Endothelial cell of umbilical vein (primary cell): ENCODE data around the gene ZNF629. TPM values are rescaled to one million over a fixed set of nuclear protein-coding genes. Genes with fewer than 3 reads are reported as not detected.

Source experiments
- BruUV-seq: library from RNA; stranded (reverse); fragments of 400-500 nt; replicated peaks from 2 replicates; lab custom pipeline; 2021; lab: Mats Ljungman, UMichigan
- CTCF ChIA-PET: fragments of 300-600, 350-600 bp; sonication (Branson Sonifier 250); formaldehyde crosslinking; loops from one replicate; lab custom pipeline; 2021; ENCODE audit warnings: antibody characterized with exemption, inconsistent platforms; lab: Charles Lee
- POLR2A ChIA-PET: fragments of 300-600, 350-600 bp; sonication (Branson Sonifier 250); formaldehyde crosslinking; loops from one replicate; lab custom pipeline; 2021; ENCODE audit warnings: antibody characterized with exemption, inconsistent platforms; lab: Charles Lee
- DNase-seq: peaks from one replicate; pipeline ENCODE4 v3.0.0-alpha.2; 2011; ENCODE audit warnings: low read depth, low spot score
- FAIRE-seq: peaks from 2 replicates; lab custom pipeline; 2011; peaks lifted over from hg19 to GRCh38; lab: Jason Lieb, UNC
- H2AFZ ChIP-seq: 2 replicates; pipeline ENCODE4 v1.6.0; 2012; ENCODE audit warnings: low read depth, low read length, control low read depth, inconsistent platforms
- H3K27ac ChIP-seq: 2 replicates; pipeline ENCODE4 v1.5.1; 2011; ENCODE audit warnings: low read depth, mild to moderate bottlenecking, control low read depth, low read length, moderate library complexity; ENCODE audit not compliant: insufficient read depth
- H3K27me3 ChIP-seq, 2 experiments: 2 replicates each; pipeline versions ENCODE4 v1.6.0 to v1.6.1; 2011; ENCODE audit warnings: low read length in 2 of 2, mixed read lengths in 1 of 2; ENCODE audit not compliant: control insufficient read depth in 2 of 2, insufficient read depth in 2 of 2
- H3K36me3 ChIP-seq, 2 experiments: 2 replicates in 1 of 2; 3 replicates in 1 of 2; pipeline ENCODE4 v1.5.1; 2011; ENCODE audit warnings: low read length in 2 of 2, mild to moderate bottlenecking in 1 of 2, moderate library complexity in 1 of 2; ENCODE audit not compliant: control insufficient read depth in 2 of 2, insufficient read depth in 2 of 2; ENCODE audit errors: extremely low read depth in 1 of 2
- H3K4me1 ChIP-seq: 3 replicates; pipeline ENCODE4 v1.5.1; 2011; ENCODE audit warnings: mild to moderate bottlenecking, low read length; ENCODE audit not compliant: control insufficient read depth, insufficient read depth; ENCODE audit errors: extremely low read depth
- H3K4me2 ChIP-seq: 2 replicates; pipeline ENCODE4 v1.6.1; 2011; ENCODE audit warnings: low read length, control low read depth, mixed read lengths; ENCODE audit not compliant: insufficient read depth
- H3K4me3 ChIP-seq, 3 experiments: fragments of 200-600 bp in 1 of 3; sonication (generic), shearing (Covaris generic) in 1 of 3; replicated peaks in 1 of 3; 2 replicates each; pipeline ENCODE4 v1.5.1; 2011 to 2016; ENCODE audit warnings: control low read depth in 3 of 3, low read length in 3 of 3, mild to moderate bottlenecking in 2 of 3, inconsistent platforms in 1 of 3, low read depth in 1 of 3, moderate library complexity in 1 of 3; ENCODE audit not compliant: insufficient read depth in 1 of 3
- H3K79me2 ChIP-seq: 2 replicates; pipeline ENCODE4 v1.6.0; 2012; ENCODE audit warnings: low read length, inconsistent platforms; ENCODE audit not compliant: control insufficient read depth, insufficient read depth
- H3K9ac ChIP-seq: replicated peaks from 2 replicates; pipeline ENCODE3; 2011; ENCODE audit warnings: low read length, control low read depth; ENCODE audit not compliant: insufficient read depth; ENCODE audit errors: extremely low read depth
- H3K9me1 ChIP-seq: replicated peaks from 3 replicates; pipeline ENCODE4 v1.6.0; 2011; ENCODE audit warnings: mild to moderate bottlenecking, low read length; ENCODE audit not compliant: control insufficient read depth, insufficient read depth; ENCODE audit errors: extremely low read depth
- H3K9me3 ChIP-seq: replicated peaks from 2 replicates; pipeline ENCODE4 v1.5.1; 2012; ENCODE audit warnings: low read length, inconsistent platforms; ENCODE audit not compliant: control insufficient read depth, insufficient read depth
- H4K20me1 ChIP-seq: replicated peaks from 2 replicates; pipeline ENCODE3; 2011; ENCODE audit warnings: mild to moderate bottlenecking, low read length; ENCODE audit not compliant: control insufficient read depth, insufficient read depth; ENCODE audit errors: extremely low read depth
- EZH2 ChIP-seq: IDR thresholded peaks from 2 replicates; pipeline ENCODE4 v1.6.1; 2012; ENCODE audit warnings: borderline replicate concordance, low read depth, mild to moderate bottlenecking, moderate library complexity, low read length, inconsistent platforms; ENCODE audit not compliant: severe bottlenecking
- FOS ChIP-seq: IDR thresholded peaks from 2 replicates; pipeline ENCODE4 v1.6.1; 2011; ENCODE audit warnings: mild to moderate bottlenecking, low read length, moderate library complexity, borderline replicate concordance; ENCODE audit not compliant: insufficient read depth
- GATA2 ChIP-seq: IDR thresholded peaks from 2 replicates; pipeline ENCODE4 v1.7.0; 2011; ENCODE audit warnings: low read depth, mild to moderate bottlenecking, moderate library complexity, mixed read lengths, low read length; ENCODE audit not compliant: insufficient read length, insufficient read depth
- JUN ChIP-seq: IDR thresholded peaks from 2 replicates; pipeline ENCODE4 v1.6.1; 2011; ENCODE audit warnings: borderline replicate concordance, low read depth; ENCODE audit not compliant: insufficient read length, insufficient read depth
- MAX ChIP-seq: IDR thresholded peaks from 2 replicates; pipeline ENCODE4 v1.6.1; 2011; ENCODE audit not compliant: insufficient read depth, insufficient read length
- MYC ChIP-seq: IDR thresholded peaks from one replicate; pipeline ENCODE4 v1.6.1; 2011; ENCODE audit warnings: mild to moderate bottlenecking, low read depth, low read length
- POLR2A ChIP-seq: IDR thresholded peaks from 2 replicates; pipeline ENCODE4 v1.6.1; 2012; ENCODE audit warnings: low read depth, mild to moderate bottlenecking, control low read depth, low read length
- POLR2AphosphoS5 ChIP-seq: IDR thresholded peaks from 2 replicates; pipeline ENCODE4 v1.6.1; 2012; ENCODE audit warnings: low read depth, mild to moderate bottlenecking, control low read depth, low read length, moderate library complexity; ENCODE audit not compliant: insufficient read depth
- dilution Hi-C: fragments of 300-500 bp; cut with MboI; formaldehyde crosslinking; loops from one replicate; pipeline ENCODE4 v1.15.0; 2019; ENCODE audit warnings: low sequenced_read_pairs; ENCODE audit not compliant: extremely low pct_ligation_motif_present
- intact Hi-C: fragments of 100-400 bp; cut with micrococcal nuclease; formaldehyde crosslinking; loops from one replicate; pipeline ENCODE4 v1.10.0; 2022
- polyA plus RNA-seq, 4 experiments: library from polyadenylated mRNA; depleted of rRNA in 3 of 4; stranded (reverse) in 3 of 4; unstranded in 1 of 4; fragments of >200 nt; gene quantifications; 2 replicates each; pipeline versions ENCODE4 v1.2.1 to v1.2.3, GENCODE V29; 2011 to 2012; ENCODE audit warnings: missing spikeins in 1 of 4
- total RNA-seq: library from RNA; stranded (reverse); gene quantifications from 2 replicates; pipeline ENCODE4 v1.2.3, GENCODE V29; 2021
- TF ChIP-seq, protein P1 (sequence below), 2 donors: IDR thresholded peaks; 1 replicate in 1 of 2; 2 replicates in 1 of 2; pipeline ENCODE4 v1.5.1; 2011; ENCODE audit warnings: low read length in 2 of 2, mild to moderate bottlenecking in 2 of 2, moderate library complexity in 2 of 2, control low read depth in 1 of 2, inconsistent platforms in 1 of 2, low read depth in 1 of 2; ENCODE audit not compliant: insufficient read depth in 1 of 2; ENCODE audit errors: extremely low read depth in 1 of 2

Gene ZNF629
- total and polyA plus RNA-seq, 2 donors (not counting 3 experiments of a cell fraction or from before 2014, with no cell fraction given), result 5.2 to 11.2 TPM

DNA sequence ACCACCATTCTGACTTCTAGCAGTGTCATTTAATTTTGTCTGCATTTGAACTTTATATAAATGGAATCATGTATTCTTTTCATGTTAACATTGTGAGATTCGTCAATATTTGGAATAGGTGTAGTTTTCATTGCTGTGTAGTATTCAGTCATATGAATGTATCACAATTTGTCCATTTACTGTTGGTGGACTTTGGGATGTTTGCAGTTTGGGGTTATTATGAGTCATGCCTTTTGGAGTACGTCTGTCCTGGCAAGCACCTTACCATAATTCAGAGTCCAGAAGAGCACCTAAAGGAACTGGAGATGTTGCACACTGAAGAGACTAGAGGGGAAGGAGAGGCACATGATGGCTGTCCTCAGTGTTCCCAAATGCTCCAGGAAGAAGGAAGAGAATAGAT is 41.9 kb downstream of the ZNF629 start:
- Histone ChIP-seq H3K27me3 (no peaks in the 10 kb centered on the region), H2AFZ (no peak overlapping the region), H3K79me2 (peaks cover 10% of the 10 kb centered on the region), H3K9me3 (no peaks in the 10 kb centered on the region), H3K27ac (no peak overlapping the region), H4K20me1 (no peaks in the 10 kb centered on the region), H3K9ac (no peak overlapping the region), H3K36me3 (peaks cover 4% of the 10 kb centered on the region in 2 experiments), H3K9me1 (no peaks in the 10 kb centered on the region), H3K4me2 (no peak overlapping the region), H3K4me1 (peaks cover 26% of the 10 kb centered on the region), H3K4me3 (no peak overlapping the region)
- no TSS peak for BruUV-seq
- intact Hi-C loops, result loop anchor here (5.0 kb wide), 1 partner anchor 48 kb away; the partner anchor contains the start of gene SRCAP
- ChIA-PET CTCF (no interaction called here), POLR2A (no interaction called here)
- no peak for TF ChIP-seq MYC
- no peak for TF ChIP-seq FOS
- TF ChIP-seq GATA2, result no peak
- dilution Hi-C loops, result no loop called here
- no peak for FAIRE-seq
- DNase-seq, result no peak

DNA sequence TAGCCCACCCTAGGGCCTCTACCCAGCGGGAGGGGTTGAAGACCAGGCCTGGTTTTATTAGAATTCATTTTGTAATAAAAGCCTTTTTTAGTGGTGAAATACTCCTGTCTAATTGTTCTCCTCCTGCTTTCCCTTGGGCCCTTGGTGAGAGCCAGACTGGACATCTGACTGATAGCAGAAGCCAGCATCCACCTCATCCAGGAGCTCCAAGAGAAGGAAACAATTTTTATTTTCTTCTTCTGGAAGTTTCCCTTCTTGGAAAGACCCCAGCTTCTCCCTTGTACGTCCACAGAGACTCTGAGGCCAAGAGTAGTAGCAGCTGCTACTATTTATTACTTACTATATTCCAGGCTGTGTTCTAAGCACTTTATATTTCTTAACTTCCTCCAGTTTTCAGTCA is 42.8 kb downstream of the ZNF629 start:
- peaks cover 4 to 6% of the 10 kb centered on the region in 2 experiments for H3K36me3 ChIP-seq
- no peaks in the 10 kb centered on the region for H3K9me3 ChIP-seq
- FAIRE-seq (no peak), DNase-seq (no peak)
- H4K20me1 ChIP-seq, result no peaks in the 10 kb centered on the region
- intact Hi-C loops (no loop called here), dilution Hi-C loops (no loop called here)
- no peak overlapping the region for H2AFZ ChIP-seq
- H3K79me2 ChIP-seq, result peaks cover 4% of the 10 kb centered on the region
- ChIA-PET POLR2A (no interaction called here), CTCF (no interaction called here)
- H3K9ac ChIP-seq, result no peak overlapping the region
- H3K4me1 ChIP-seq, result peaks cover 27% of the 10 kb centered on the region
- H3K27ac ChIP-seq, result no peak overlapping the region
- no peak overlapping the region for H3K4me2 ChIP-seq
- H3K27me3 ChIP-seq, result no peaks in the 10 kb centered on the region
- BruUV-seq, result no TSS peak
- no peak for TF ChIP-seq POLR2A
- no peak for TF ChIP-seq MAX
- TF ChIP-seq, protein P1, sequence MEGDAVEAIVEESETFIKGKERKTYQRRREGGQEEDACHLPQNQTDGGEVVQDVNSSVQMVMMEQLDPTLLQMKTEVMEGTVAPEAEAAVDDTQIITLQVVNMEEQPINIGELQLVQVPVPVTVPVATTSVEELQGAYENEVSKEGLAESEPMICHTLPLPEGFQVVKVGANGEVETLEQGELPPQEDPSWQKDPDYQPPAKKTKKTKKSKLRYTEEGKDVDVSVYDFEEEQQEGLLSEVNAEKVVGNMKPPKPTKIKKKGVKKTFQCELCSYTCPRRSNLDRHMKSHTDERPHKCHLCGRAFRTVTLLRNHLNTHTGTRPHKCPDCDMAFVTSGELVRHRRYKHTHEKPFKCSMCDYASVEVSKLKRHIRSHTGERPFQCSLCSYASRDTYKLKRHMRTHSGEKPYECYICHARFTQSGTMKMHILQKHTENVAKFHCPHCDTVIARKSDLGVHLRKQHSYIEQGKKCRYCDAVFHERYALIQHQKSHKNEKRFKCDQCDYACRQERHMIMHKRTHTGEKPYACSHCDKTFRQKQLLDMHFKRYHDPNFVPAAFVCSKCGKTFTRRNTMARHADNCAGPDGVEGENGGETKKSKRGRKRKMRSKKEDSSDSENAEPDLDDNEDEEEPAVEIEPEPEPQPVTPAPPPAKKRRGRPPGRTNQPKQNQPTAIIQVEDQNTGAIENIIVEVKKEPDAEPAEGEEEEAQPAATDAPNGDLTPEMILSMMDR (IDR thresholded peaks at IDR 0.05; ENCODE audit: extremely low read depth in 1 of 2, insufficient read depth in 1 of 2, low read depth in 1 of 2, low read length in 2 of 2), result no peak
- TF ChIP-seq FOS, result no peak
- no peak for TF ChIP-seq MYC
- no peak for TF ChIP-seq GATA2
- no peak for TF ChIP-seq JUN
- TF ChIP-seq POLR2AphosphoS5, result no peak
- TF ChIP-seq EZH2, result no peak
- H3K4me3 ChIP-seq, result no peak overlapping the region
- no peaks in the 10 kb centered on the region for H3K9me1 ChIP-seq
